GM10847 (cell line): ENCODE data around the gene XPNPEP2.

ENCODE experiments used
- POLR2A ChIP-seq: IDR thresholded peaks from 2 replicates; pipeline ENCODE4 v1.6.1; 2011; ENCODE audit not compliant: insufficient read length; ENCODE audit errors: extremely low read depth

Gene XPNPEP2

GRCh38 chrX:129818123-129818522 lies 79.3 kb downstream of the XPNPEP2 start:
- no peak for TF ChIP-seq POLR2A
